SU-DHL-6 (cell line): ENCODE results near the gene COX10.
"Not testable (repeated sequence)": the region's sequence is repeated elsewhere in the genome, so short reads cannot be mapped to it uniquely, and the experiment has no call there.

Experiments used
- H2AFZ ChIP-seq: fragments of 200-600 bp; sonication (generic); 2 replicates; pipeline ENCODE4 v1.6.1; 2014; ENCODE audit warnings: low read depth, mild to moderate bottlenecking, moderate library complexity, mixed read lengths, antibody characterized with exemption, low read length; ENCODE audit not compliant: severe bottlenecking
- H3F3A ChIP-seq: fragments of 200-600 bp; shearing (Covaris generic); 2 replicates; pipeline ENCODE4 v1.6.0; 2016; ENCODE audit warnings: antibody characterized with exemption, mild to moderate bottlenecking; ENCODE audit not compliant: insufficient read depth
- H3K27ac ChIP-seq: fragments of 200-600 bp; sonication (generic); 2 replicates; pipeline ENCODE4 v1.5.1; 2016; ENCODE audit warnings: low read depth, mild to moderate bottlenecking, low read length, moderate library complexity, mixed read lengths
- H3K27me3 ChIP-seq: fragments of 200-600 bp; sonication (generic), shearing (Covaris generic); 2 replicates; pipeline ENCODE4 v1.6.0; 2014; ENCODE audit warnings: mild to moderate bottlenecking, low read length
- H3K36me3 ChIP-seq: fragments of 200-600 bp; sonication (generic); 2 replicates; pipeline ENCODE4 v1.6.1; 2014; ENCODE audit warnings: mild to moderate bottlenecking, low read length, mixed read lengths
- H3K4me2 ChIP-seq: fragments of 300-600, 200-600 bp; shearing (Covaris generic), sonication (generic); 2 replicates; pipeline ENCODE4 v1.6.0; 2014; ENCODE audit warnings: low read length, low read depth, mild to moderate bottlenecking; ENCODE audit not compliant: poor library complexity, severe bottlenecking
- H3K4me3 ChIP-seq: fragments of 200-600 bp; sonication (generic); 2 replicates; pipeline ENCODE4 v1.5.1; 2014; ENCODE audit warnings: antibody characterized with exemption, low read length, mild to moderate bottlenecking, mixed read lengths; ENCODE audit not compliant: insufficient read depth, poor library complexity, severe bottlenecking
- H3K79me2 ChIP-seq: fragments of 200-600 bp; sonication (generic); 2 replicates; pipeline ENCODE4 v1.6.1; 2014; ENCODE audit warnings: mild to moderate bottlenecking, low read length, moderate library complexity; ENCODE audit not compliant: insufficient read depth
- H3K9ac ChIP-seq: fragments of 200-600 bp; sonication (generic); 2 replicates; pipeline ENCODE4 v1.7.0; 2014; ENCODE audit warnings: mild to moderate bottlenecking, low read length
- H3K9me2 ChIP-seq: fragments of 200-600 bp; sonication (generic); replicated peaks from 2 replicates; pipeline ENCODE4 v1.6.1; 2014; ENCODE audit warnings: low read length; ENCODE audit not compliant: insufficient read depth
- H3K9me3 ChIP-seq: fragments of 200-600 bp; sonication (generic); 2 replicates; pipeline ENCODE4 v1.6.1; 2014; ENCODE audit warnings: low read length, mixed read lengths; ENCODE audit not compliant: insufficient read depth
- H4K20me1 ChIP-seq: fragments of 200-600 bp; sonication (generic); 2 replicates; pipeline ENCODE4 v1.6.1; 2014; ENCODE audit warnings: low read depth, mild to moderate bottlenecking, antibody characterized with exemption, low read length, moderate library complexity, mixed read lengths
- CTCF ChIP-seq: fragments of 200-600 bp; sonication (generic); IDR thresholded peaks from one replicate; pipeline ENCODE4 v1.5.1; 2017; ENCODE audit warnings: antibody characterized with exemption, mild to moderate bottlenecking, low read length, moderate library complexity; ENCODE audit not compliant: insufficient read depth, poor library complexity, severe bottlenecking
- EZH2phosphoT487 ChIP-seq: fragments of 200-600 bp; sonication (generic), shearing (Covaris generic); conservative IDR thresholded peaks from 2 replicates; pipeline ENCODE4 v1.6.1; 2018; ENCODE audit warnings: mild to moderate bottlenecking, antibody characterized with exemption, low read length, moderate library complexity, mixed read lengths

COX10 gene

GRCh38 chr17:14225254-14225980 is 156.1 kb downstream of the COX10 start:
- Histone ChIP-seq H3K36me3 (no peaks in the 10 kb centered on the region), H3K79me2 (no peaks in the 10 kb centered on the region), H3K9ac (no peak overlapping the region), H2AFZ (no peak overlapping the region), H3K4me3 (no peak overlapping the region), H4K20me1 (no peaks in the 10 kb centered on the region), H3K27me3 (no peaks in the 10 kb centered on the region), H3K27ac (no peak overlapping the region), H3K4me2 (no peak overlapping the region), H3K9me3 (no peaks in the 10 kb centered on the region), H3F3A (no peaks in the 10 kb centered on the region), H3K9me2 (no peaks in the 10 kb centered on the region)
- TF ChIP-seq EZH2phosphoT487 = no peak
- TF ChIP-seq CTCF = no peak

GRCh38 chr17:14227052-14227451 is 157.7 kb downstream of the COX10 start:
- Histone ChIP-seq H3F3A (no peaks in the 10 kb centered on the region), H4K20me1 (no peaks in the 10 kb centered on the region), H3K9ac (no peak overlapping the region), H3K27ac (no peak overlapping the region), H3K9me2 (no peaks in the 10 kb centered on the region), H3K79me2 (no peaks in the 10 kb centered on the region), H3K27me3 (no peaks in the 10 kb centered on the region), H3K36me3 (no peaks in the 10 kb centered on the region), H3K4me2 (no peak overlapping the region), H3K4me3 (no peak overlapping the region), H3K9me3 (no peaks in the 10 kb centered on the region), H2AFZ (no peak overlapping the region)
- TF ChIP-seq EZH2phosphoT487 (no peak), CTCF (no peak)

GRCh38 chr17:14228903-14229302 is 159.6 kb downstream of the COX10 start:
- Histone ChIP-seq H4K20me1 (no peaks in the 10 kb centered on the region), H3F3A (no peaks in the 10 kb centered on the region), H3K4me2 (no peak overlapping the region), H3K36me3 (no peaks in the 10 kb centered on the region), H3K27me3 (no peaks in the 10 kb centered on the region), H3K9ac (no peak overlapping the region), H3K79me2 (no peaks in the 10 kb centered on the region), H3K9me3 (no peaks in the 10 kb centered on the region), H3K27ac (no peak overlapping the region), H3K9me2 (no peaks in the 10 kb centered on the region), H3K4me3 (no peak overlapping the region), H2AFZ (no peak overlapping the region)
- no peak for TF ChIP-seq EZH2phosphoT487
- TF ChIP-seq CTCF = no peak

- not testable (repeated sequence) for H4K20me1 ChIP-seq, H3K27me3 ChIP-seq, H3K36me3 ChIP-seq, H3F3A ChIP-seq, H3K9me3 ChIP-seq, H3K27ac ChIP-seq, H3K4me3 ChIP-seq, H3K9me2 ChIP-seq, H2AFZ ChIP-seq, H3K79me2 ChIP-seq, H3K9ac ChIP-seq, H3K4me2 ChIP-seq
These were observed 161.9 kb downstream of the COX10 start for GRCh38 chr17:14231187-14231586.

GRCh38 chr17:14235047-14235446 is 165.7 kb downstream of the COX10 start:
- not testable (repeated sequence) for H4K20me1 ChIP-seq, H3K9me3 ChIP-seq, H3F3A ChIP-seq, H3K79me2 ChIP-seq, H3K9me2 ChIP-seq, H2AFZ ChIP-seq, H3K9ac ChIP-seq, H3K36me3 ChIP-seq, H3K27ac ChIP-seq, H3K4me3 ChIP-seq, H3K4me2 ChIP-seq, H3K27me3 ChIP-seq

GRCh38 chr17:14236032-14236431 is 166.7 kb downstream of the COX10 start:
- H3K79me2 ChIP-seq, H3K4me2 ChIP-seq, H3K9me3 ChIP-seq, H3K9me2 ChIP-seq, H3F3A ChIP-seq, H4K20me1 ChIP-seq, H3K9ac ChIP-seq, H3K36me3 ChIP-seq, H3K27ac ChIP-seq, H3K4me3 ChIP-seq, H2AFZ ChIP-seq, H3K27me3 ChIP-seq: not testable (repeated sequence)
